Astrocyte of the cerebellum (primary cell): ENCODE results near the gene CCDC83.

Experiments
- DNase-seq: peaks from one replicate; pipeline ENCODE4 v3.0.0-alpha.2; 2011; ENCODE audit warnings: low read depth
- H3K4me3 ChIP-seq: 2 replicates; pipeline ENCODE4 v1.5.1; 2011; ENCODE audit warnings: mild to moderate bottlenecking, low read depth, low read length, moderate library complexity
- in situ Hi-C: cut with HindIII; loops from 2 replicates; pipeline ENCODE4 v1.10.0; 2017; ENCODE audit warnings: low sequenced_read_pairs
- TF ChIP-seq, protein P1 (sequence below): IDR thresholded peaks from 2 replicates; pipeline ENCODE4 v1.5.1; 2012; ENCODE audit warnings: low read length, low read depth, moderate library complexity, mild to moderate bottlenecking; ENCODE audit errors: missing control alignments

Gene CCDC83

GRCh38 chr11:85874265-85874664 is 19.1 kb downstream of the CCDC83 start:
- no peak for DNase-seq
- TF ChIP-seq, protein P1, sequence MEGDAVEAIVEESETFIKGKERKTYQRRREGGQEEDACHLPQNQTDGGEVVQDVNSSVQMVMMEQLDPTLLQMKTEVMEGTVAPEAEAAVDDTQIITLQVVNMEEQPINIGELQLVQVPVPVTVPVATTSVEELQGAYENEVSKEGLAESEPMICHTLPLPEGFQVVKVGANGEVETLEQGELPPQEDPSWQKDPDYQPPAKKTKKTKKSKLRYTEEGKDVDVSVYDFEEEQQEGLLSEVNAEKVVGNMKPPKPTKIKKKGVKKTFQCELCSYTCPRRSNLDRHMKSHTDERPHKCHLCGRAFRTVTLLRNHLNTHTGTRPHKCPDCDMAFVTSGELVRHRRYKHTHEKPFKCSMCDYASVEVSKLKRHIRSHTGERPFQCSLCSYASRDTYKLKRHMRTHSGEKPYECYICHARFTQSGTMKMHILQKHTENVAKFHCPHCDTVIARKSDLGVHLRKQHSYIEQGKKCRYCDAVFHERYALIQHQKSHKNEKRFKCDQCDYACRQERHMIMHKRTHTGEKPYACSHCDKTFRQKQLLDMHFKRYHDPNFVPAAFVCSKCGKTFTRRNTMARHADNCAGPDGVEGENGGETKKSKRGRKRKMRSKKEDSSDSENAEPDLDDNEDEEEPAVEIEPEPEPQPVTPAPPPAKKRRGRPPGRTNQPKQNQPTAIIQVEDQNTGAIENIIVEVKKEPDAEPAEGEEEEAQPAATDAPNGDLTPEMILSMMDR = no peak
- in situ Hi-C loops = loop anchor here (25.0 kb wide), 1 partner anchor 338 kb away; no protein-coding TSS in a partner anchor
- H3K4me3 ChIP-seq = no peak overlapping the region

DNA sequence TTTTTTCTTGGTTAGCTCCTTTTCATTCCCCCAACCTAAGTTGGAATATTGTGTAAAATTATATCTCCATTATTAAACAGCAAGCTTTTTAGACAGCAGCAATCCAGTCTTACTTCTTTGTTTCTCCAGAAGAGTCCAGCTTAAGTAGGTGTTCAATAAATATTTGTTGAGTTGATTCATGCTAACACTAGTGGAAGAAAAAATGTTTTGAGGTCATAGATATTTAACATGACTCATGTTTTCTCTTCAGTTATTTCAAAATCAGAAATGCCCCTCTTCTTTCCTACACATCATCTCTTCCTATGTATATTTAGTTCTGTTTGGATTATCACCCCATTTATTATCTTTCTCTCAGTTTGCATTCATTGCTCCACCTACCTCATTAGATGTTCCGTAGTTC is 20.3 kb downstream of the CCDC83 start:
- in situ Hi-C loops = no loop called here
- no peak overlapping the region for H3K4me3 ChIP-seq
- DNase-seq = no peak
- TF ChIP-seq, protein P1 = no peak

DNA sequence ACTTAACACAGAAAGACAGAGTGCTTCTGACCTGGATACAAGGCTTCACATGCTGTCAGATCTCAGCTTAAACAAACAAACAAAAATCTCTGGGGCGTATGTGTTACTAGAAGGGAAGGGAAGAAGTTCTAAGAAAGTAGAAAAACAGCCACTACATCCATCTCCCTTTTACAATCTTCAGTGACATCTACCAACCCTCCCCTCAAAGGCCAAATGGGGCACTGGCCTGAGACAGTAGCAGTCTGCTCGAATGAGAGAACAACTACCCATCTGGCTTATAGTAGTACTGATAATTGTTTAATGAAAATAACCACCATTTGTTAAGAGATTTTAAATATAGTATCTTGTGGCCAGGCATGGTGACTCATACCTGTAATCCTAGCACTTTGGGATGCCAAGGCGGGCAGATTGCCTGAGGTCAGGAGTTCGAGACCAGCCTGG is 29.4 kb downstream of the CCDC83 start:
- H3K4me3 ChIP-seq = no peak overlapping the region
- TF ChIP-seq, protein P1 = no peak
- in situ Hi-C loops = no loop called here
- DNase-seq = no peak

- TF ChIP-seq, protein P1 = no peak
- no peak overlapping the region for H3K4me3 ChIP-seq
- in situ Hi-C loops = no loop called here
- peak; percentile 16 for DNase-seq
Observed at GRCh38 chr11:85886089-85887056, 31.2 kb downstream of the CCDC83 start.

DNA sequence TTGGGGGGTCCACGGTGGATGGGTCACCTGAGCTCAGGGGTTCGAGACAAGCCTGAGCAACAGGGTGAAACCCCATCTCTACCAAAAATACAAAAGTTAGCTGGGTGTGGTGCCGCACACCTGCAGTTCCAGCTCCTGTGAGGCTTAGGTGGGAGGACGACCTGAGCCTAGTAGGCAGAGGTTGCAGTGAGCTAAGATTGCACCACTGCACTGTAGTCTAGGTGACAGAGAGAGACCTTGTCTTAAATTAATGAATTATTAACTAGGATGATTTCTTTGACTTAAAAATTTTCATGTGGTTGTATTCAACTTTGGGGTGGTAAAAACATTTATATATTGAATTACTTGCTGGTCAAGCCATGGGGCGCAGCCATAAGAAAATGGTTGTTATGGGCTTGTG is 33.9 kb downstream of the CCDC83 start:
- no peak for DNase-seq
- TF ChIP-seq, protein P1 = no peak
- no peak overlapping the region for H3K4me3 ChIP-seq
- in situ Hi-C loops = no loop called here

- no peak overlapping the region for H3K4me3 ChIP-seq
- TF ChIP-seq, protein P1 = no peak
- DNase-seq = peak; percentile 74
- in situ Hi-C loops = no loop called here
Observed at GRCh38 chr11:85889676-85890579, 34.7 kb downstream of the CCDC83 start.
